Psoas muscle (tissue), 8 donors: ENCODE measurements around the gene SLC25A38. TPM values are rescaled to one million over a fixed set of nuclear protein-coding genes. Genes with fewer than 3 reads are reported as not detected.

Experiments used
- ATAC-seq, 4 donors: fragments of 200-7000 bp; cut with Tn5 transposase; one replicate each; pipeline ENCODE4 v1.9.1; 2020; ENCODE audit warnings: moderate library complexity in 3 of 4, mild to moderate bottlenecking in 2 of 4
- DNase-seq, 2 donors: peaks; one replicate each; pipeline ENCODE4 v3.0.0-alpha.2; 2020
- H3K27ac ChIP-seq: fragments of 200-600 bp; one replicate; pipeline ENCODE4 v1.8.0; 2022
- H3K27me3 ChIP-seq, 3 donors: fragments of 200-600 bp in 1 of 3; one replicate each; pipeline versions ENCODE4 v1.6.1 to v1.8.0; 2013 to 2022; ENCODE audit warnings: low read length in 2 of 3, mild to moderate bottlenecking in 2 of 3, moderate library complexity in 1 of 3; ENCODE audit not compliant: insufficient read depth in 3 of 3
- H3K36me3 ChIP-seq, 2 donors: fragments of 200-600 bp in 1 of 2; one replicate each; pipeline versions ENCODE4 v1.6.1 to v1.8.0; 2013 to 2022; ENCODE audit warnings: low read depth in 1 of 2, mild to moderate bottlenecking in 1 of 2, moderate library complexity in 1 of 2; ENCODE audit not compliant: insufficient read depth in 1 of 2
- H3K4me1 ChIP-seq: fragments of 200-600 bp; one replicate; pipeline ENCODE4 v1.8.0; 2022
- H3K4me3 ChIP-seq: fragments of 200-600 bp; one replicate; pipeline ENCODE4 v1.8.0; 2022; ENCODE audit warnings: mild to moderate bottlenecking
- H3K9me3 ChIP-seq: fragments of 200-600 bp; one replicate; pipeline ENCODE4 v1.8.0; 2022
- CTCF ChIP-seq: fragments of 200-600 bp; IDR thresholded peaks from one replicate; pipeline ENCODE4 v1.8.0; 2022; ENCODE audit warnings: antibody characterized with exemption
- WGBS, 3 donors: extraction: QIAGEN DNeasy Blood & Tissue Kit; methylation state at CpG; one replicate each; pipeline versions ENCODE4 v1.1.6 to v1.1.7; 2013; 5-methylcytosine and 5-hydroxymethylcytosine counted together
- intact Hi-C, 2 donors: fragments of 100-400 bp; cut with DNase I; formaldehyde crosslinking; loops; one replicate each; pipeline versions ENCODE4 v1.11.0 to v1.14.2; 2022
- polyA plus RNA-seq, 3 donors: library from polyadenylated mRNA; stranded (reverse); fragments of 200-250 nt; gene quantifications; one replicate each; pipeline ENCODE4 v1.2.3, GENCODE V29; 2013
- total RNA-seq, 4 donors: library from RNA; stranded (reverse); fragmentation: NEBNext Ultra II Directional in 2 of 4; extraction: Animal tissue kit (Norgen Biotek cat#: 25700) in 2 of 4; gene quantifications; one replicate each; pipeline versions ENCODE4 v1.2.1 to v1.2.4, GENCODE V29; 2021 to 2023
- donor health status: healthy with polysubstance abuse.
- donor health status: DM: no; HTN: no; CAD: no; lungs with moderate emphysema.
- donor health status: Bipolar disorder and iron deficiency.
- donor health status: healthy.
- donor health status: DM: yes; HTN: yes; CAD: no.
- donor health status: DM: no; HTN: no; CAD: no.
- donor health status: DM: no; HTN: no; CAD: no.
- donor health status: DM: yes; HTN: yes; CAD: no.

Gene SLC25A38
- total and polyA plus RNA-seq, 7 donors, result 24.9 to 86.5 (median 31.1) TPM

- no peak overlapping the region for H3K4me3 ChIP-seq
These were observed 21.9 kb downstream of the SLC25A38 start for GRCh38 chr3:39404943-39405686.

GRCh38 chr3:39405687-39406367 lies 22.7 kb downstream of the SLC25A38 start:
- H3K4me3 ChIP-seq, result peak overlapping the region; percentile 80
- TF ChIP-seq CTCF, result no peak
- no peaks in the 10 kb centered on the region for H3K27me3 ChIP-seq
- intact Hi-C loops, result loop anchor here (2.0 to 10.0 kb wide), 2 partner anchors 21 to 899 kb away; partner anchors contain the start of gene EIF1B (in 1 of the 2)
- no peak for DNase-seq
- H3K4me1 ChIP-seq, result peaks cover 12% of the 10 kb centered on the region
- ATAC-seq, result no peak
- H3K36me3 ChIP-seq, result peaks cover 3 to 40% of the 10 kb centered on the region in 2 donors
- H3K9me3 ChIP-seq, result no peaks in the 10 kb centered on the region
- peak overlapping the region; percentile 92 for H3K27ac ChIP-seq
- whole genome bisulfite sequencing, 3 donors, result 77 to 79% (median 77%) methylated on average over 12 to 13 of the region's 13 CpGs

More at GRCh38 chr3:39404943-39405686, 21.9 kb downstream of the SLC25A38 start:
- DNase-seq (no peak), ATAC-seq (no peak)
- intact Hi-C loops, result loop anchor here in 1 of 2 donors (10.0 kb wide), 1 partner anchor 900 kb away; the partner anchor contains the start of gene EIF1B
- peaks cover 12% of the 10 kb centered on the region for H3K4me1 ChIP-seq
- H3K27ac ChIP-seq, result no peak overlapping the region
- H3K27me3 ChIP-seq, result no peaks in the 10 kb centered on the region
- peaks cover 3 to 33% of the 10 kb centered on the region in 2 donors for H3K36me3 ChIP-seq
- 81 to 95% (median 86%) methylated on average over 15 of the region's 15 CpGs for WGBS, 3 donors
- H3K9me3 ChIP-seq, result no peaks in the 10 kb centered on the region
- TF ChIP-seq CTCF, result no peak

- Histone ChIP-seq H3K9me3 (no peaks in the 10 kb centered on the region), H3K27me3 (no peaks in the 10 kb centered on the region), H3K4me1 (peaks cover 12% of the 10 kb centered on the region), H3K4me3 (peak within 1 kb of the TSS; percentile 80), H3K27ac (peak within 1 kb of the TSS; percentile 92), H3K36me3 (peaks cover 8 to 48% of the 10 kb centered on the region in 2 donors)
- 0 to 1% (median 0%) methylated on average over 62 to 63 of the region's 63 CpGs for WGBS, 3 donors
- intact Hi-C loops, result loop anchor here (2.0 to 10.0 kb wide), 2 partner anchors 22 to 898 kb away; partner anchors contain the start of gene EIF1B (in 1 of the 2)
- DNase-seq, result peak; percentile 94 to 96
- ATAC-seq, result peak; percentile 93 to 98 (median 96)
- peak; percentile 40 for TF ChIP-seq CTCF
These were observed 23.4 kb downstream of the SLC25A38 start, which contains the start of gene RPSA for GRCh38 chr3:39406368-39407258. RPSA (plus strand) TSS chr3:39406720; CDS start chr3:39407654, 934 bp downstream.

- H3K27me3 ChIP-seq, result no peaks in the 10 kb centered on the region
- intact Hi-C loops, result loop anchor here (2.0 to 10.0 kb wide), 2 partner anchors 22 to 898 kb away; partner anchors contain the start of gene EIF1B (in 1 of the 2)
- peaks cover 14 to 49% of the 10 kb centered on the region in 2 donors for H3K36me3 ChIP-seq
- DNase-seq (no peak), ATAC-seq (peak in 1 of 4 donors; percentile 27)
- no peak for TF ChIP-seq CTCF
- peak overlapping the region; percentile 80 for H3K4me3 ChIP-seq
- WGBS, 3 donors, result 5 to 9% (median 7%) methylated on average over 9 of the region's 9 CpGs
- peak overlapping the region; percentile 92 for H3K27ac ChIP-seq
- peaks cover 12% of the 10 kb centered on the region for H3K4me1 ChIP-seq
- H3K9me3 ChIP-seq, result no peaks in the 10 kb centered on the region
These were observed 24.1 kb downstream of the SLC25A38 start for GRCh38 chr3:39407259-39407629.
